DMS153 treated with DMSO at 0.1 percent for 48 hours (cell line): ENCODE data around the gene KRTAP13-2.

Experiments used
- DNase-seq: peaks from one replicate; lab custom pipeline; 2025; ENCODE audit not compliant: unreplicated experiment; lab: John Stamatoyannopoulos, UW

KRTAP13-2 gene

DNA sequence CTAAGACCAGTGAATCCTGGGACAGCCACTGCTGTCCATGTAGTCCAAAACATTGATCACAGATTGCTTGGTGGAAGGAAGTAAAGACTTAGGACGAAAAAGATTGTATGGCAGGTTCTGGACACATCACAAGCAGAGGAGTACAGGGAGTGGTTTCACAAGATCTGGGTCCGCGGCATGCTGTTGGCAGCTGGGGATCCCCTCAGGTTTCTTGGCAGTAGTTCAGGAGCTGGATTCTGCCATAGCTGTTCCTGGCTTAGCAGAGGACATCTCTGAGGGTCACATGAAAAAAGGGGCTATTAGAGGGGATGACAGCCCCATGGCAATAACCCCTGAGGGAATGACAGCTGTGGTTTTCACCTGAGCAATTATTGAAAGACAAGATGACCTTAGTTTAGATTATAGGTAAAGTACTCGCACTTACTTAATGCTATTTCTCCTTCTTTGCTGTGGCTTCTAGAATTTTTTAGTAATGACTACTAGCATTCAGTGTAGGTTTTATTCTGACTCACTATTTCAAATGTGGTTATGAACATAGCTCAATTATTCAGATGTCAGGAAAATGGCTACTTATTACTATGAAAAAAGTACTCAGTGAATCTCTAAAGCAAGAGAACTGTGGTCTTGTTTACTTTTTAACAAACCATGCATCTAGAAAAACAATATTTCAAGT lies 42.7 kb downstream of the KRTAP13-2 start:
- DNase-seq: no peak

DNA sequence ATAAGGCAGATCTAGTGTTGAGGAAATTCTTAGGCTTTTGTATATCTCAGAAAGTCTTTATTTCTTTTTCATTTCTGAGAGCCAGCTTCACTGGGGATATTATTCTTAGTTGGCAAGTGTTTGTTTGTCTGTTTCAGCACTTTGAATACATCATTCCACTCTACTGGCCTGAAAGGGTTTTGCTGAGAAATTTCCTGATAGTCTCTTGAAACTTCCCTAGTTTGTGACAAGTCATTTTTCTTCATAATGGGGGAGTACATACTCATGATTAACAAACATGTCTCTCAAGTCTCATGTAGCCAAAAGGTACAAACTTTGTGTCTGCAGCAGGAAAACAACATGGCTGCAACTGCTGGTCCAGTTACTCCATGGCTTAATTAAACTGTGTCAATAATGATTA lies 45.7 kb downstream of the KRTAP13-2 start:
- no peak for DNase-seq
